Cortex of kidney (tissue), 1 donor: ENCODE data around the gene ALG12.

Source experiments
- DNase-seq: peaks from one replicate; lab custom pipeline; 2025; lab: John Stamatoyannopoulos, UW

The ALG12 gene

GRCh38 chr22:49887064-49887451, 31.2 kb downstream of the ALG12 start:
- DNase-seq = no peak

GRCh38 chr22:49886346-49887063, 31.7 kb downstream of the ALG12 start:
- no peak for DNase-seq

- no peak for DNase-seq
These were observed 32.4 kb downstream of the ALG12 start for GRCh38 chr22:49885881-49886280.

- no peak for DNase-seq
These were observed 33.0 kb downstream of the ALG12 start for GRCh38 chr22:49885281-49885680.

- DNase-seq = no peak
These were observed 33.6 kb downstream of the ALG12 start for GRCh38 chr22:49884503-49885260.

- DNase-seq = no peak
These were observed 34.2 kb downstream of the ALG12 start for GRCh38 chr22:49884075-49884474.

GRCh38 chr22:49883294-49883640, 35.0 kb downstream of the ALG12 start:
- no peak for DNase-seq

- no peak for DNase-seq
These were observed 35.5 kb downstream of the ALG12 start for GRCh38 chr22:49882519-49883293.

GRCh38 chr22:49881856-49882255, 36.4 kb downstream of the ALG12 start:
- no peak for DNase-seq

GRCh38 chr22:49880281-49880680, 38.0 kb downstream of the ALG12 start:
- DNase-seq = no peak

GRCh38 chr22:49879871-49880270, 38.4 kb downstream of the ALG12 start:
- DNase-seq = no peak

GRCh38 chr22:49878206-49878605, 40.0 kb downstream of the ALG12 start:
- DNase-seq = no peak

GRCh38 chr22:49877642-49878041, 40.6 kb downstream of the ALG12 start:
- DNase-seq = no peak

- no peak for DNase-seq
These were observed 44.9 kb downstream of the ALG12 start for GRCh38 chr22:49873228-49873940.

GRCh38 chr22:49872347-49872746, 45.9 kb downstream of the ALG12 start:
- no peak for DNase-seq

GRCh38 chr22:49871482-49871881, 46.8 kb downstream of the ALG12 start:
- no peak for DNase-seq

- DNase-seq = no peak
These were observed 48.2 kb downstream of the ALG12 start for GRCh38 chr22:49869845-49870712.

GRCh38 chr22:49869086-49869830, 49.0 kb downstream of the ALG12 start:
- no peak for DNase-seq

- no peak for DNase-seq
These were observed 50.7 kb downstream of the ALG12 start for GRCh38 chr22:49867303-49868265.
